RWPE2 (cell line): Measurements from ENCODE around the gene NME1.

Experiments used
- ATAC-seq: fragments of 200-7000 bp; cut with Tn5 transposase; 3 replicates; pipeline ENCODE4 v1.9.1; 2021; ENCODE audit warnings: low read depth
- DNase-seq: peaks from one replicate; pipeline ENCODE4 v3.0.0-alpha.2; 2020; ENCODE audit warnings: low spot score
- H3K27ac ChIP-seq: fragments of 450-650 bp; 2 replicates; pipeline ENCODE4 v1.5.1; 2017; ENCODE audit warnings: mild to moderate bottlenecking; ENCODE audit not compliant: poor library complexity, severe bottlenecking
- H3K27me3 ChIP-seq: fragments of 250-450 bp; sonication (Bioruptor Pico); 2 replicates; pipeline ENCODE4 v1.5.1; 2021; ENCODE audit warnings: mild to moderate bottlenecking, moderate library complexity; ENCODE audit not compliant: insufficient read depth, poor library complexity, severe bottlenecking
- H3K36me3 ChIP-seq: fragments of 250-450 bp; sonication (Bioruptor Pico); 2 replicates; pipeline ENCODE4 v1.5.1; 2020; ENCODE audit warnings: low read depth, mild to moderate bottlenecking, moderate library complexity
- H3K4me1 ChIP-seq: fragments of 250-450 bp; sonication (Bioruptor Pico); 2 replicates; pipeline ENCODE4 v1.5.1; 2021; ENCODE audit warnings: mild to moderate bottlenecking, moderate library complexity; ENCODE audit not compliant: insufficient read depth, poor library complexity, severe bottlenecking
- H3K4me3 ChIP-seq: fragments of 250-450 bp; sonication (Bioruptor Pico); 2 replicates; pipeline ENCODE4 v1.5.1; 2021; ENCODE audit warnings: mild to moderate bottlenecking, moderate library complexity; ENCODE audit not compliant: severe bottlenecking
- H3K9me3 ChIP-seq: fragments of 250-450 bp; sonication (Bioruptor Pico); 2 replicates; pipeline ENCODE4 v1.5.1; 2021; ENCODE audit warnings: mild to moderate bottlenecking, moderate library complexity; ENCODE audit not compliant: severe bottlenecking
- TF ChIP-seq, protein P1 (sequence below): fragments of 450-650 bp; IDR thresholded peaks from one replicate; pipeline ENCODE4 v1.5.1; 2017; ENCODE audit warnings: mild to moderate bottlenecking, moderate library complexity; ENCODE audit not compliant: poor library complexity, severe bottlenecking

NME1 gene

DNA sequence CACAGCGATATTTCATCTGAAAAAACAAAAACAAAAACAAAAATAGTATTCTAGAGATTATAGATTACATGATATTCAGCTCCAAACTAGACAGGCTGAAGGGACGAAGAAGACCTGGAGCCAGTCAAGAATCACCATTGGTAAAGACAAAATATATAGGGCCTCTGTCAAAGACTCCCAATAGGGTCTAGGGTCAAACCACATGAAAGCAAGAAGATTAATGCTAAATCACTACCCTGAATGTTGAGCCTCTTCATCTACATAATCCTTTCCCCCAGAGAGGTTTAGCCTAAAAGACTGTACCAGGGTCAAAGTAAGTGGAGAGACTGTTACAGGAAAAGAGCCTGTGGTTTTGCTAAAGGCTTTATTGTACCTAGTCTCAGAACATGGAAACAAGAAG lies 10.8 kb upstream of the NME1 start:
- Histone ChIP-seq H3K27ac (no peak overlapping the region), H3K36me3 (no peaks in the 10 kb centered on the region), H3K9me3 (no peaks in the 10 kb centered on the region), H3K4me1 (no peaks in the 10 kb centered on the region), H3K27me3 (no peaks in the 10 kb centered on the region), H3K4me3 (no peak overlapping the region)
- no peak for ATAC-seq
- TF ChIP-seq, protein P1, sequence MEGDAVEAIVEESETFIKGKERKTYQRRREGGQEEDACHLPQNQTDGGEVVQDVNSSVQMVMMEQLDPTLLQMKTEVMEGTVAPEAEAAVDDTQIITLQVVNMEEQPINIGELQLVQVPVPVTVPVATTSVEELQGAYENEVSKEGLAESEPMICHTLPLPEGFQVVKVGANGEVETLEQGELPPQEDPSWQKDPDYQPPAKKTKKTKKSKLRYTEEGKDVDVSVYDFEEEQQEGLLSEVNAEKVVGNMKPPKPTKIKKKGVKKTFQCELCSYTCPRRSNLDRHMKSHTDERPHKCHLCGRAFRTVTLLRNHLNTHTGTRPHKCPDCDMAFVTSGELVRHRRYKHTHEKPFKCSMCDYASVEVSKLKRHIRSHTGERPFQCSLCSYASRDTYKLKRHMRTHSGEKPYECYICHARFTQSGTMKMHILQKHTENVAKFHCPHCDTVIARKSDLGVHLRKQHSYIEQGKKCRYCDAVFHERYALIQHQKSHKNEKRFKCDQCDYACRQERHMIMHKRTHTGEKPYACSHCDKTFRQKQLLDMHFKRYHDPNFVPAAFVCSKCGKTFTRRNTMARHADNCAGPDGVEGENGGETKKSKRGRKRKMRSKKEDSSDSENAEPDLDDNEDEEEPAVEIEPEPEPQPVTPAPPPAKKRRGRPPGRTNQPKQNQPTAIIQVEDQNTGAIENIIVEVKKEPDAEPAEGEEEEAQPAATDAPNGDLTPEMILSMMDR, result no peak
- DNase-seq, result no peak

DNA sequence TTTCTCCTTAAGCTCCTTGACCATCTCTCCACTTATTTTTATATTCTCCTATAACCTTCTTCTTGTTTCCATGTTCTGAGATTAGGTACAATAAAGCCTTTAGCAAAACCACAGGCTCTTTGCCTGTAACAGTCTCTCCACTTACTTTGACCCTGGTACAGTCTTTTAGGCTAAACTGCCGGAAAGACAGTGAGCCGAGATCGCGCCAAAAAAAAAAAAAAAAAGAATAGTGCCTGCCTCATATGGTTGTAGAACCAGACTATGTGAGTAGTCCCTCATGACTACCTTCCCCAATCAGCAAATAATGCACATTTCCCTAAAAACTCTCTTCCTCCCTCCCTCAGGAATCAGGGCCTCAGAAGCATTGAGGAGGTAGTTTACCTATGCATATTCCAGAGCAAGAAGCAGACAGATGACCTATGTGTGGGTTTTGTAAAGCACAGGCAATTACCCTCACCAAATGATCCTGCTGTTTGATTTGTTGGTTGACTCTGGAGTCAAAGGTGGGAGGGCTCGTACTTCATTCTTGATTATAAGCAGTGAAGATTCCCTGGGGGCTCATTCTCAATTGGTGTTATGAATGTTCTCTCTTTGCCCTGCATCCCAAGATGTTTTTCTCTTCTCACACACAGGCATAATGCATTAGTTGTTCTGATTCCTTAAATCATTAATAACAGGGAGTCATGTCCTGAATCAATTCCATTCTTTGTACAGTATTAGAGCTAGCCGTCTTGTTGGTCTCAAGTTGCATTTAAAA lies 8.9 kb upstream of the NME1 start:
- ATAC-seq (no peak), DNase-seq (no peak)
- H3K4me1 ChIP-seq, result no peaks in the 10 kb centered on the region
- TF ChIP-seq, protein P1, result no peak
- no peak overlapping the region for H3K27ac ChIP-seq
- H3K9me3 ChIP-seq, result no peaks in the 10 kb centered on the region
- no peaks in the 10 kb centered on the region for H3K36me3 ChIP-seq
- H3K27me3 ChIP-seq, result no peaks in the 10 kb centered on the region
- no peak overlapping the region for H3K4me3 ChIP-seq

GRCh38 chr17:51147650-51148049 lies 5.7 kb upstream of the NME1 start:
- no peak for ATAC-seq
- H3K4me3 ChIP-seq, result no peak overlapping the region

DNA sequence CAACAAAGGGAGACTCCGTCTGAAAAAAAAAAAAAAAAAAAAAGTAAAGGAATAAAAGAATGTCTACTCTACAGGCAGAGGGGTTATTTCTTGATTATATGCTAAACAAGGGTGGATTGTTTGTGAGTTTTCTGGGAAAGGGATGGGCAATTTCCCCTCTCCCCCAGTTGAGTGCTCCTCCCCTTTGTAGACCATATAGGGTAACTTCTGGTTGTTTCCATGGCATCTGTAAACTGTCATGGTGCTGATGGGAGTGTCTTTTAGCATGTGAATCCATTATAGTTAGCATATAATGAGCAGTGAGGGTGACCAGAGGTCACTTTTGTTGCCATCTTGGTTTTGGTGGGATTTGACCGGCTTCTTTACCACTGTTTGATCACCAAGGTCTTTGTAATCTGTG lies 4.2 kb upstream of the NME1 start:
- Histone ChIP-seq H3K27me3 (no peaks in the 10 kb centered on the region), H3K4me3 (no peak overlapping the region), H3K9me3 (no peaks in the 10 kb centered on the region), H3K27ac (no peak overlapping the region), H3K4me1 (peaks cover 9% of the 10 kb centered on the region), H3K36me3 (no peaks in the 10 kb centered on the region)
- TF ChIP-seq, protein P1, result no peak
- no peak for DNase-seq
- no peak for ATAC-seq

More at GRCh38 chr17:51147650-51148049, 5.7 kb upstream of the NME1 start:
- Histone ChIP-seq H3K9me3 (no peaks in the 10 kb centered on the region), H3K27me3 (no peaks in the 10 kb centered on the region), H3K27ac (no peak overlapping the region), H3K4me1 (peaks cover 5% of the 10 kb centered on the region), H3K36me3 (no peaks in the 10 kb centered on the region)
- no peak for DNase-seq
- TF ChIP-seq, protein P1, result no peak

DNA sequence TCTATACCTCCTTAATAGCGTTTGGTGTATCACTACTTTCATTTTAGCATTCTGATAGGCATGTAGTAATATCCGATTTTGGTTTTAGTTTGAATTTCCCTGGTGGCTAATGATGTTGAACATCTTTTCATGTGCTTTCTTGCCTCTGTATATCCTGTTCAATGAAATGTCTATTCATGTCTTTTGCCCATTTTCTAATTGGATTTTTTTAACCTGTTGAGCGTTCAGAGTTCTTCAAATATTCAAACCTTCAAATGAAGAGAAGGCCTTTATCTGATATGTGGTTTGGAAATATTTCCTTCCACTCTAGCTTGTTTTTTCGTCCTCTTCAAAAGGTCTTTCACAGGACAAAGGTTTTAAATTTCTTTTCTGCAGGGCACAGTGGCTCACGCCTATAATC lies 2.4 kb upstream of the NME1 start:
- Histone ChIP-seq H3K27me3 (no peaks in the 10 kb centered on the region), H3K9me3 (no peaks in the 10 kb centered on the region), H3K4me3 (no peak overlapping the region), H3K4me1 (peaks cover 13% of the 10 kb centered on the region), H3K27ac (no peak overlapping the region), H3K36me3 (peaks cover 6% of the 10 kb centered on the region)
- TF ChIP-seq, protein P1, result no peak
- DNase-seq (no peak), ATAC-seq (no peak)
